Measurements from ENCODE around the gene LUM. TPM values are rescaled to one million over a fixed set of nuclear protein-coding genes. Genes with fewer than 3 reads are reported as not detected.

The LUM gene
- total RNA-seq, 4 donors from 2014 or later, result 29.6 to 103 (median 67.6) TPM

DNA sequence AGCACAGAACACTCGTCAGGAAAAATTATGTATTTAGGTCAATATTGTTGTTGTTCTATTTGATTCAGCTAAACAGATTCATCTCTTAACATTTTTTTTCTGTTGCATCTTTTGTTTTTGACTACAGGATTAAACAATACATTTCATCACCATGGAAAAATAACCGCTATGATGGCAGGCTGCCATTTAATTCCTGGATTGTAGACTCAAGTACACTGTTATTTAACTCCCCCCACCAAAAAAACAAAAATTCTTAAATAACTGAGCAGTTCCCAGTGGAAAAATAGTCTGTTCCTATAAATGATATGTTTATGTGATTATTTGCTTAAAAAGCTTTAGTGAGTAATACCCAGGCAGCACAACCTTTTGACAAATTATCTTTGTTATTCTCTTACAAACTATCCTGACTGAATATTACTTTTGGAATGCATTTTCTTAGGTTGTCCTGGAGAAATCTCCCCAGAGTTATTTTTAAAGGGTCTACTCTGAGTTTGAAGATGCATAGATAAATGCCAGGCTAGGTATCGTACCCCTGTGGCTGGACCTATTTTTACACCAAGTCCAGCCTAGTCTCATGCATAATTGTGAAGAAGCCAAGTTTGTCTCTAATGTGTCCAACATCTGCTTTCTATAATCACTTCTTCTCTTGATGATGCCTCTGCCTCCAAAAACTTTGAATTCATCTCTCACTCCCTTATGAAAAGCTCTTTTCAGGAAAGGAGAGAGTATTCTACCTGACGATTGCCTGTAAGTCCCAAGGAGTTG is 57.2 kb downstream of the LUM start:
- 18 to 20% methylated on average over 4 of the region's 4 CpGs for WGBS, 2 donors (ENCODE audit: low coverage in 1 of 2)
- no peak for ATAC-seq

More for the DNA sequence above, 57.2 kb downstream of the LUM start:
- H3K9me3 ChIP-seq, result no peaks in the 10 kb centered on the region
- no peak overlapping the region for H3K27ac ChIP-seq
- H3K36me3 ChIP-seq, result no peaks in the 10 kb centered on the region
- H3K27me3 ChIP-seq, result no peaks in the 10 kb centered on the region
- TF ChIP-seq POLR2A (IDR thresholded peaks at IDR 0.05), result no peak
- no peak for TF ChIP-seq EP300 (IDR thresholded peaks at IDR 0.05)
- no peak for TF ChIP-seq CTCF (IDR thresholded peaks at IDR 0.05)
- TF ChIP-seq POLR2AphosphoS5 (IDR thresholded peaks at IDR 0.05), result no peak
- peaks cover 0 to 12% (median 0%) of the 10 kb centered on the region in 3 donors for H3K4me1 ChIP-seq
- H3K4me3 ChIP-seq, result no peak overlapping the region

Other genes starting within 250 kb of the LUM start
- gene CCER1, start 156.3 kb downstream of the LUM start, total RNA-seq, result not detected
- not detected for gene EPYC, start 106.5 kb downstream of the LUM start, total RNA-seq
- gene KERA, start 53.5 kb downstream of the LUM start, total RNA-seq, result not detected
- 1,000 to 10,000 TPM in 3 of 4 donors, 100 to 1,000 TPM in 1; 552 to 2,825 (median 1,634) TPM for gene DCN, start 71.3 kb upstream of the LUM start, total RNA-seq